CD4-positive, alpha-beta T cell treated with Interleukin-12 subunit alpha and Interleukin-12 subunit beta, for 1 hour (primary cell): ENCODE data around the gene PLD5.
"Not testable (repeated sequence)": the region's sequence is repeated elsewhere in the genome, so short reads cannot be mapped to it uniquely, and the experiment has no call there.

Experiments used
- DNase-seq: peaks from one replicate; pipeline ENCODE4 v3.0.0-alpha.2; 2020

Gene PLD5

GRCh38 chr1:242416657-242417056 lies 107.8 kb downstream of the PLD5 start:
- DNase-seq = no peak

GRCh38 chr1:242412921-242413320 lies 111.6 kb downstream of the PLD5 start:
- DNase-seq = no peak

GRCh38 chr1:242411901-242412300 lies 112.6 kb downstream of the PLD5 start:
- no peak for DNase-seq

GRCh38 chr1:242405947-242406346 lies 118.5 kb downstream of the PLD5 start:
- no peak for DNase-seq

GRCh38 chr1:242404296-242404695 lies 120.2 kb downstream of the PLD5 start:
- DNase-seq = no peak

GRCh38 chr1:242402956-242403355 lies 121.5 kb downstream of the PLD5 start:
- no peak for DNase-seq

GRCh38 chr1:242401937-242402336 lies 122.6 kb downstream of the PLD5 start:
- no peak for DNase-seq

- DNase-seq = no peak
These were observed 126.1 kb downstream of the PLD5 start for GRCh38 chr1:242398351-242398750.

- no peak for DNase-seq
These were observed 132.6 kb downstream of the PLD5 start for GRCh38 chr1:242391896-242392295.

GRCh38 chr1:242376121-242376520 lies 148.4 kb downstream of the PLD5 start:
- not testable (repeated sequence) for DNase-seq

GRCh38 chr1:242350446-242350845 lies 174.1 kb downstream of the PLD5 start:
- DNase-seq = not testable (repeated sequence)

- DNase-seq = no peak
These were observed 174.9 kb downstream of the PLD5 start for GRCh38 chr1:242349636-242350035.

GRCh38 chr1:242330865-242331264 lies 193.6 kb downstream of the PLD5 start:
- DNase-seq = not testable (repeated sequence)

- not testable (repeated sequence) for DNase-seq
These were observed 197.1 kb downstream of the PLD5 start for GRCh38 chr1:242327381-242327780.

- not testable (repeated sequence) for DNase-seq
These were observed 202.5 kb downstream of the PLD5 start for GRCh38 chr1:242321981-242322380.

GRCh38 chr1:242318140-242318539 lies 206.4 kb downstream of the PLD5 start:
- no peak for DNase-seq

GRCh38 chr1:242314865-242315264 lies 209.6 kb downstream of the PLD5 start:
- not testable (repeated sequence) for DNase-seq

- not testable (repeated sequence) for DNase-seq
These were observed 210.3 kb downstream of the PLD5 start for GRCh38 chr1:242314085-242314649.

GRCh38 chr1:242308681-242309080 lies 215.8 kb downstream of the PLD5 start:
- DNase-seq = not testable (repeated sequence)

GRCh38 chr1:242293781-242294180 lies 230.7 kb downstream of the PLD5 start:
- DNase-seq = not testable (repeated sequence)

- not testable (repeated sequence) for DNase-seq
These were observed 236.4 kb downstream of the PLD5 start for GRCh38 chr1:242288067-242288466.

- DNase-seq = not testable (repeated sequence)
These were observed 241.6 kb downstream of the PLD5 start for GRCh38 chr1:242282758-242283485.

GRCh38 chr1:242278406-242278805 lies 246.1 kb downstream of the PLD5 start:
- not testable (repeated sequence) for DNase-seq

GRCh38 chr1:242276769-242277168 lies 247.7 kb downstream of the PLD5 start:
- DNase-seq = not testable (repeated sequence)

- DNase-seq = not testable (repeated sequence)
These were observed 257.5 kb downstream of the PLD5 start for GRCh38 chr1:242267004-242267403.
